ENCODE data around the gene PRDM15.

PRDM15 gene

DNA sequence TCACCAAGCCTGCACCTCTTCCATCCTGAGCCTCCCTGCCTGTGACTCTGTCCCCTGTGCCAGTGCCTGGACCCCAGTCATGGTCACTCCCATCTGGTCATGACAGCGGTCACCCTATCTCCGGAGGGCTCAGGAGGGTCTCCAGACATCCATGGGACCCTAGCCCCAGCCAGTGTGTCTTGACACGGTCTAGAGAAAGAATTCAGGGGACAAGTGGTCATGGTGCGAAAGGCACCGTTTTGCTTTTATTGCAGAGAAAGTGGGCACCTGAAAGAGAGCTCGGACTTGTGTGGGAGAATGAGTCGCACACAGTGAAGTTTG lies 107.6 kb downstream of the PRDM15 start:
- DNase-seq (ENCODE audit: low spot score), result no peak
- TF ChIP-seq, protein P1, sequence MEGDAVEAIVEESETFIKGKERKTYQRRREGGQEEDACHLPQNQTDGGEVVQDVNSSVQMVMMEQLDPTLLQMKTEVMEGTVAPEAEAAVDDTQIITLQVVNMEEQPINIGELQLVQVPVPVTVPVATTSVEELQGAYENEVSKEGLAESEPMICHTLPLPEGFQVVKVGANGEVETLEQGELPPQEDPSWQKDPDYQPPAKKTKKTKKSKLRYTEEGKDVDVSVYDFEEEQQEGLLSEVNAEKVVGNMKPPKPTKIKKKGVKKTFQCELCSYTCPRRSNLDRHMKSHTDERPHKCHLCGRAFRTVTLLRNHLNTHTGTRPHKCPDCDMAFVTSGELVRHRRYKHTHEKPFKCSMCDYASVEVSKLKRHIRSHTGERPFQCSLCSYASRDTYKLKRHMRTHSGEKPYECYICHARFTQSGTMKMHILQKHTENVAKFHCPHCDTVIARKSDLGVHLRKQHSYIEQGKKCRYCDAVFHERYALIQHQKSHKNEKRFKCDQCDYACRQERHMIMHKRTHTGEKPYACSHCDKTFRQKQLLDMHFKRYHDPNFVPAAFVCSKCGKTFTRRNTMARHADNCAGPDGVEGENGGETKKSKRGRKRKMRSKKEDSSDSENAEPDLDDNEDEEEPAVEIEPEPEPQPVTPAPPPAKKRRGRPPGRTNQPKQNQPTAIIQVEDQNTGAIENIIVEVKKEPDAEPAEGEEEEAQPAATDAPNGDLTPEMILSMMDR (IDR thresholded peaks at IDR 0.05; ENCODE audit: borderline replicate concordance, control extremely low read depth, extremely low read depth, insufficient read depth, missing control alignments), result no peak
- in situ Hi-C loops (cut with MboI; ENCODE audit: low sequenced_read_pairs, unreplicated experiment), result no loop called here

DNA sequence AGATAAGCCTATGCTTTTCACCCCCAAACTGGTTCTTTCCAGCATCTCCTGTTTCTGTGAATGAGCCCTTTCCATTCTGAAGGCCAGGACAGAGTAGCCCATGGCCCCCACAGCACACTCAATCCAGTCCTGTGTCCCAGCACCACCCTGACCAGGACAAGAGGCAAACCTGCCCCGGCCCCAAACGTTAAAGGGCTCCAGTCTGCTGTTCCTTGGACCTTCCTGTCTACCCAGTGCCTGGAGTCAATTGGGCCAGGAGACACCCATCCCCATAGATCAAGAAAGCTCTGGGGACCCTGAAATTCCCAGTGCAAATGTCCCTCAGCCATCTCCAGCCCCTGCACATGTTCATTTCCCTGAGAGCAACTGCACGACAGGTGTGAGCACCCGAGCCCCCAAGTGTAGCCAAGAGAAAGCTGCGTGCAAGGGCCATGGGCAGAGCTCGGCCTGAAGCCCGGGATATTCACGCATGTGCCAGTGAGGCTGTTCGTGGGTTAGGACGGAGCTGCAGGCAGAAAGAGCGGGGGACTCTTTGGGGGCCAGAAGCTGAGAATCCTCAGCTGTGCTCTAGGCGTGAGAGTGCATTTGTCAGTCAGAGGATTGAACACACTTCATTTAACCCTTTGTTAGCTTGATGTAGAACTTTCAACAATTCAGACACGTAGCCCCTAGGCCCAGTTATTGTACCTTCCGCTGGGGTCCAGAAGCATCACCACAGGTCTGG lies 108.1 kb downstream of the PRDM15 start:
- TF ChIP-seq, protein P1 (IDR thresholded peaks at IDR 0.05; ENCODE audit: borderline replicate concordance, control extremely low read depth, extremely low read depth, insufficient read depth, missing control alignments), result no peak
- no peak for DNase-seq (ENCODE audit: low spot score)
- in situ Hi-C loops (cut with MboI; ENCODE audit: low sequenced_read_pairs, unreplicated experiment), result no loop called here

DNA sequence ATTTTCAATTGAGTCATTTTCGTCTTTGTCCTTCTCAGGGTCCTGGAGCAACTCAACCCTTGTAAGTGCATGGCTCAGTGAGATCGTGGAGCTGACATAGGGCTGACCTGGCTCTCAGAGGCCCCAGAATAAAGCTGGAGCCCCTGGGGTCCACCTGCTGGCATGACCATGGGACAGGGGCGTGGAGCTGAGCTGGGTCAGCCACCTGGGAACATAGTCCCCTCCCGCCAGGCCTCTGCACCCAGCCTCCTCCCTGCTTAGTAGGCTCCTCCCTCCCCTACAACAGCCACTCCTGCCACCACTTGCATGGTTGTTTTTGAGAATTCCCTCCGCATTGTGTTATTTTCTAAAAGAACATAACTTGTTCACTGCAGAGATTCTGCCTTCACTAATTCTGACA lies 109.2 kb downstream of the PRDM15 start:
- in situ Hi-C loops (cut with MboI; ENCODE audit: low sequenced_read_pairs, unreplicated experiment), result no loop called here

DNA sequence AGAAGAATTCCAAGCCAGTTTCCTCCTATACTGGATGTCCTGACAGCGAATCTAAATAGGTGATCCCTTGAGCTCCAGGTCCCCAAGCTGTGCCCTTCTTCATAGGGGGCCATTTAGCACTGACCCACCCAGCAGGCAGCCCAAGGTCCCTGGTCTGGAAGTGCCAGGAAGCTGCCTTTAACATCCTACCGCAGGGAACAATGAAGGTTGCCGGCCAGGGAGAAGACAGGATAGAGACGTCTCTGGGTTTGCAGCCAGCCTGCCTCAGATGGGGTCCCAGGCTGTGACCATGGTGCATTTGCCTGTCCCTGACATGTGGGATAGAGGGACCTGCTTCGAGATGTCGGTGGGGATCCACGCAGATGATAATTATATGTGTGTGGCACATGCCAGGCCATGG lies 109.6 kb downstream of the PRDM15 start:
- no peak for DNase-seq (ENCODE audit: low spot score)
- TF ChIP-seq, protein P1 (IDR thresholded peaks at IDR 0.05; ENCODE audit: borderline replicate concordance, control extremely low read depth, extremely low read depth, insufficient read depth, missing control alignments), result no peak
- in situ Hi-C loops (cut with MboI; ENCODE audit: low sequenced_read_pairs, unreplicated experiment), result no loop called here

More for the DNA sequence above, 109.2 kb downstream of the PRDM15 start:
- DNase-seq (ENCODE audit: low spot score), result no peak
- TF ChIP-seq, protein P1 (IDR thresholded peaks at IDR 0.05; ENCODE audit: borderline replicate concordance, control extremely low read depth, extremely low read depth, insufficient read depth, missing control alignments), result no peak

DNA sequence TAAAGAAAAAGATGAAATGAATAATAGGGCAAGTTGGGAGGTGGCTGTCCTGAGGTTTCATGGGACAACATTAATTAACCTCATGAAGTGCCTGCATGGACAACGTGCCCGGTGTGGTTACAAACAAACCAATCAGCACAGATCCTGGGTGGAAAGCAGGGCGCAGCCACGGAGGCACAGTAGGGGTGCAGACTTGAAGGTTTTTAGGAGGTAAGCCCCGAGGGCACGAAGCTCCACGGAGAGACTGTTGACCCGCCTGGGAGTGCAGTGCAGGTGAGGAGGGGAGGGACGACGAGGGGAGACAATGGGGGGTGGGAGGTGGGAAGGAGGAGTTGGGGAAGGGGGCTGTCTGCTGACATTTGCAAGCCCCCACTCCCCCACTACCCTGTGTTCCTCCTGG lies 110.0 kb downstream of the PRDM15 start:
- DNase-seq (ENCODE audit: low spot score), result no peak
- TF ChIP-seq, protein P1 (IDR thresholded peaks at IDR 0.05; ENCODE audit: borderline replicate concordance, control extremely low read depth, extremely low read depth, insufficient read depth, missing control alignments), result no peak
- in situ Hi-C loops (cut with MboI; ENCODE audit: low sequenced_read_pairs, unreplicated experiment), result no loop called here

DNA sequence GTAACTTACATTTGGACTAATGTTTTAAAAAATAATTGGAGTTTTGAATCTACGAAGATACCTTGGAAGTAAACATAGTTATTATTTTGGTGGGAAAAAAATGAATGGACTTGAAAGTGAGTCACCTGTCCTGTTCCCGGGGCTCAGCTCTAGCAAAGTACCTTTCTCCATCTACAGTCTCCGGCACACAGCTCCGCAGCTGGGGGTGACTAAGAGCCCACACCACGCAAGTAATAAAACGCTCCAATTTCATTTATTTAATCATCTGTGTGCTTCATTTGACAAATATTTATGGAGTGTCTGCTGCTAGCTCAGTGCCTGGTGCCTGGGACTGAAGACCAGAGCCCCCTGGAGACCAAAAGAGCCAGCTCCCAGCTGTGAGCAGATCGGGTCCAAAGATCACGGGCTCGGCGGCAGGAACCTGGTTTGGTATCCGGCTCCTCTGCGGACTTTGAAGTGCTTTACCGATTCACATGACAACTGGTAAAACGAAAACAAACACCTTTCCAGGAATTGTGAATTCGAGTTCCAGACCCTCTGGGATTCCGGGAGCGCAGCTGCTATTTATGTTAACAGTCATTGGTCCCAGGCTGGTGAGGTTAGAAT lies 110.6 kb downstream of the PRDM15 start:
- DNase-seq (ENCODE audit: low spot score), result peak; percentile 35
- in situ Hi-C loops (cut with MboI; ENCODE audit: low sequenced_read_pairs, unreplicated experiment), result no loop called here
- TF ChIP-seq, protein P1 (IDR thresholded peaks at IDR 0.05; ENCODE audit: borderline replicate concordance, control extremely low read depth, extremely low read depth, insufficient read depth, missing control alignments), result no peak

Data from GM13976 (cell line).